NB4 (cell line): ENCODE results near the gene NDST4.

Experiments
- CTCF ChIP-seq: IDR thresholded peaks from one replicate; pipeline ENCODE4 v1.5.1; 2012; ENCODE audit warnings: low read depth, low read length
- POLR2A ChIP-seq: IDR thresholded peaks from 2 replicates; pipeline ENCODE4 v1.6.1; 2011; ENCODE audit warnings: mild to moderate bottlenecking; ENCODE audit not compliant: insufficient read length; ENCODE audit errors: extremely low read depth

- TF ChIP-seq CTCF (no peak), POLR2A (no peak)
Measured at GRCh38 chr4:114875630-114876029, 237.8 kb downstream of the NDST4 start.
